Measurements from ENCODE around the gene SLC22A12. TPM values are rescaled to one million over a fixed set of nuclear protein-coding genes. Genes with fewer than 3 reads are reported as not detected.

Gene SLC22A12
- total RNA-seq, 4 donors from 2014 or later, result not detected

DNA sequence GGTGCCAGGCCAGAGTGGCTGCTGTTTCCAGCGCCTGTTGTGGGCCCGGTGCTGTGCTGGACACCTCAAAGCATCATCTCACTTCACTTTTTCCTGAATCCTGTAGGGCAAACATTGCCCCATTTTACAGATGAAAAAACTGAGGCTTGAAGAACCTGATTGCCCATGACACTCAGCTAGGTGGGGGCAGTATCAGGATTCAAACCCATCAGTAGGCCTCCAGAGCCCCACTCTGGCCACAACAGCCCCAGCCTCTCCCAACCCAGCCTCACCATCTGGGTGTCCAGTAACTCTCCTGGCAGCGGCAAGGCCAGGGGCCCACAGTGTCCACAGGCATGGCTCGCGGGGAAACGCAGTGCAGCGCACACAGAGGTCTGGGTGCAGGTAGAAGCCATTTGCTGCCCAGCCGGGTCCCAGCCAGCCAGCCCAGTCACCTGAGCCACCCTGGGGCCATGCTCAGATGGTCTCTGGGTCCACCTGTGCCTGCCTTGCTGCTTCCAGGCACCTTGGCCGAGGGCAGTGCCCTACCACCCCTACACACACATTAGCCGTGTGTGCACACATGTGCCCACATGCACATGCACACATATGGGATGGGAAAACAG, 11.5 kb downstream of the SLC22A12 start:
- DNase-seq, result no peak
- no peaks in the 10 kb centered on the region for H3K36me3 ChIP-seq
- 78 to 100% methylated on average over 1 to 6 of the region's 10 CpGs for WGBS, 2 donors
- peaks cover 0 to 27% (median 0%) of the 10 kb centered on the region in 4 donors for H3K27me3 ChIP-seq
- no peak overlapping the region for H3K27ac ChIP-seq
- intact Hi-C loops (cut with DNase I), result no loop called here
- H3K4me1 ChIP-seq, result peaks cover 0 to 3% (median 2%) of the 10 kb centered on the region in 3 donors
- TF ChIP-seq, protein P1, sequence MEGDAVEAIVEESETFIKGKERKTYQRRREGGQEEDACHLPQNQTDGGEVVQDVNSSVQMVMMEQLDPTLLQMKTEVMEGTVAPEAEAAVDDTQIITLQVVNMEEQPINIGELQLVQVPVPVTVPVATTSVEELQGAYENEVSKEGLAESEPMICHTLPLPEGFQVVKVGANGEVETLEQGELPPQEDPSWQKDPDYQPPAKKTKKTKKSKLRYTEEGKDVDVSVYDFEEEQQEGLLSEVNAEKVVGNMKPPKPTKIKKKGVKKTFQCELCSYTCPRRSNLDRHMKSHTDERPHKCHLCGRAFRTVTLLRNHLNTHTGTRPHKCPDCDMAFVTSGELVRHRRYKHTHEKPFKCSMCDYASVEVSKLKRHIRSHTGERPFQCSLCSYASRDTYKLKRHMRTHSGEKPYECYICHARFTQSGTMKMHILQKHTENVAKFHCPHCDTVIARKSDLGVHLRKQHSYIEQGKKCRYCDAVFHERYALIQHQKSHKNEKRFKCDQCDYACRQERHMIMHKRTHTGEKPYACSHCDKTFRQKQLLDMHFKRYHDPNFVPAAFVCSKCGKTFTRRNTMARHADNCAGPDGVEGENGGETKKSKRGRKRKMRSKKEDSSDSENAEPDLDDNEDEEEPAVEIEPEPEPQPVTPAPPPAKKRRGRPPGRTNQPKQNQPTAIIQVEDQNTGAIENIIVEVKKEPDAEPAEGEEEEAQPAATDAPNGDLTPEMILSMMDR (IDR thresholded peaks at IDR 0.05), result no peak
- no peak for TF ChIP-seq POLR2A (IDR thresholded peaks at IDR 0.05)
- H3K9me3 ChIP-seq, result no peaks in the 10 kb centered on the region
- H3K4me3 ChIP-seq, result no peak overlapping the region

DNA sequence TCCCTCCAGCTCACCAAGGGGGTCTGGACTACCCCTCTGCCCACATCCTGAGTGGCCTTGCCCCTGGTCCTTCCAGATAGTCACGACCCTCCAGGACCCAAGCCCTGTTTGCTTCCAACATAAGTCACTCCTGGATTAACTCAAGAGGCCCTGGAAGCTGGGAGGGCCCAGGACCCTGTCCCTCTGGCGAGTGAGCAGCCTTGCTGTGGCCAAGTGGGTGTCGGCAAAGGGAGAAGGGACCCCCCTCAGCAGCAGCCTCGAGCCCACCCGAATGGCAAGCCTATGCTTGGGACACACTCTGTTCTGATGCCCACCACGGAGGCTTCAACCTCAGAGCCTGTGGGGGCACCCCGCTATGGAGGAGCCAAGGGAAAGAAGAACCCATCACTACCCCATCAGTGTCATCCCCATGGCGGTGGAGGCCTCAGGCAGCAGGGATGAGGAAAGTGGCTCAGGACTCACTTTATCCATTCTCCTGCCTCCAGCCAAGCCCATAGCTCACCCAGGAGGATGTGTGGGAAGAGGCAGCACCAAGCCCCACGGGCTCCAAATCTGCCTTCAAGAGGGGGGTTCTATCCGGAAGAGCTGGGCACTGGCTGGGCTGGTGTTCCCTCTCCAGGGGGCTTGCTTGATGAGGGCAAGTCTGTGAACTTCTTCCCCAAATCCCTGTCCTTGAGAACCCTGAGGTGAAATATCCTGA, 12.5 kb downstream of the SLC22A12 start:
- no peaks in the 10 kb centered on the region for H3K36me3 ChIP-seq
- no peak for DNase-seq
- peaks cover 0 to 36% (median 0%) of the 10 kb centered on the region in 4 donors for H3K27me3 ChIP-seq
- no peak overlapping the region for H3K4me3 ChIP-seq
- intact Hi-C loops (cut with DNase I), result no loop called here
- no peak for TF ChIP-seq POLR2A (IDR thresholded peaks at IDR 0.05)
- TF ChIP-seq, protein P1 (IDR thresholded peaks at IDR 0.05), result no peak
- no peaks in the 10 kb centered on the region for H3K9me3 ChIP-seq
- H3K27ac ChIP-seq, result no peak overlapping the region
- peaks cover 4 to 9% (median 4%) of the 10 kb centered on the region in 3 donors for H3K4me1 ChIP-seq
- WGBS, 2 donors, result 83 to 100% methylated on average over 2 to 4 of the region's 10 CpGs

DNA sequence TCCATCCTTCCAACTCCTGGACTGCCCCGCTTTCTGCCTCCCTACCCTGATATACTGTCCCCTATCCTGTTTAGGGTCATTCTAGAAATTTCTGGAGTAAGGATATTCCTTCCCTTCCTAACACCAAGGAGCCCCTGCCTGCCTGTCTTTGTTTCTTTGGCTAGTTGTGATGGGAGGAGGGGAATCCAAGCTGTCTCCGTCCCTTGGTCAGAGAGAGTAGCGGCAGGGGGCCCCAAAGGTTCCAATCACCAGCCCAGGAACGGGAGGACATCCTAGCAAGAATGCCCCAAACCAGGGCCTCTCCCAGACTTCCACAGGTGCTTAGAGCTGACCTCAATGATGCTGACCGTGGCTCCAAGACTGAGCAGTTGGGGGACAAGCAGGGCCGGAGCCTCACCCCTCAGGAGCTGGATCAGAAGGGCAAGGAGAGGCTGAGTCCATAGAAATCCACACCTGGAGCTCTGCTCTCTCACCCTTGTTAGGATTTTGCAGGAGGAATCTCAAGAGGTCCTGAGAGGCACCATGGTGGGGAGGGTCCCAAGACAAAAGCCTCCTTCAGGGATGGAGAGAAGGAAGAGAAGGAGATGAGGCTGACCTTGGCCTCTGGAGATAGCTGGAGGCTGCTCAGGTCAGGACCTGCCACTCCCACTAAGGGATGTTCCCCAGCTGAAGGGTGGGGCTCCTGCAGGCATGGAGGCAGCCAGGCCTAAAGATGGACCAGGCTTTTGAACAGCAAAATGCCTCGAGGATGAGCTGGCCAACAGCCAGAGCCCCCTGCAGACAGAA, 13.6 kb downstream of the SLC22A12 start:
- H3K4me3 ChIP-seq, result no peak overlapping the region
- DNase-seq, result no peak
- H3K36me3 ChIP-seq, result no peaks in the 10 kb centered on the region
- TF ChIP-seq, protein P1 (IDR thresholded peaks at IDR 0.05), result no peak
- no peak for TF ChIP-seq POLR2A (IDR thresholded peaks at IDR 0.05)
- peaks cover 4 to 9% (median 4%) of the 10 kb centered on the region in 3 donors for H3K4me1 ChIP-seq
- WGBS, 2 donors, result 21 to 77% methylated on average over 1 to 5 of the region's 7 CpGs
- no peaks in the 10 kb centered on the region for H3K9me3 ChIP-seq
- H3K27me3 ChIP-seq, result peaks cover 0 to 47% (median 0%) of the 10 kb centered on the region in 4 donors
- intact Hi-C loops (cut with DNase I), result no loop called here
- no peak overlapping the region for H3K27ac ChIP-seq

DNA sequence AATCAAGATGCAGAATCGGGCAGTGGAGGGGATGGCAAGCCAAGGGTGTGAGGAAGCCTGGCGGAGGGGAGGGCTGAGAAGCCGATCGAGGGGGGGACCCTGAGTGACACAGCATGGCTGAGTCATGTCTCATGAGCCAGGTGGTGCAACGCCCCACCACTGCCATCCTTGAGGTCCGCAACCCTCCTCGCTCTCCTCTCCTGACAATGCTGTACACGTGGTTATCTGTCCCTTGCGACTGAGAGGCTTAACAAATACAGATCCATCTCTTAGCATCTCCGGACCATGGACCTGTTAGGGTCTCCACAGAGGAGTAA, 14.2 kb downstream of the SLC22A12 start:
- Histone ChIP-seq H3K27ac (no peak overlapping the region), H3K27me3 (peaks cover 0 to 49% (median 0%) of the 10 kb centered on the region in 4 donors), H3K9me3 (no peaks in the 10 kb centered on the region), H3K4me1 (peaks cover 4 to 9% (median 4%) of the 10 kb centered on the region in 3 donors), H3K36me3 (no peaks in the 10 kb centered on the region), H3K4me3 (no peak overlapping the region)
- DNase-seq, result no peak
- intact Hi-C loops (cut with DNase I), result no loop called here
- TF ChIP-seq, protein P1 (IDR thresholded peaks at IDR 0.05), result no peak
- TF ChIP-seq POLR2A (IDR thresholded peaks at IDR 0.05), result no peak
- WGBS, 2 donors, result 58 to 72% methylated on average over 7 to 10 of the region's 10 CpGs
